ENCODE measurements around the gene SEC14L3.
A peak's percentile ranks its signal among the peaks of the same experiment; 100 is the strongest.

SEC14L3 gene

GRCh38 chr22:30422481-30423300 is 49.1 kb downstream of the SEC14L3 start (continued):
- TF ChIP-seq ZBTB17 (tag by site-specific recombination; IDR thresholded peaks at IDR 0.05) (peak; percentile 42; the same call in 1 of the 2 replicates), GLIS1 (tag by site-specific recombination; IDR thresholded peaks at IDR 0.05) (no peak), BCL11B (tag by site-specific recombination; IDR thresholded peaks at IDR 0.05; ENCODE audit: low read depth) (no peak)

- Histone ChIP-seq H3K9me3 (ENCODE audit: control insufficient read depth, insufficient read depth, low read depth, low read length) (no peaks in the 10 kb centered on the region), H3K4me3 (ENCODE audit: low read depth, low read length) (no peak overlapping the region), H3K27ac (ENCODE audit: extremely low read depth, low read depth, low read length) (peak overlapping the region; percentile 98), H3K36me3 (ENCODE audit: control insufficient read depth in 2 of 2, insufficient read depth in 1 of 2, low read length in 2 of 2) (peaks cover 0 to 40% of the 10 kb centered on the region in 2 experiments; a peak in 1 of 3 replicates), H3K4me1 (ENCODE audit: control insufficient read depth, insufficient read depth, low read length) (peaks cover 28% of the 10 kb centered on the region)
- CTCF ChIA-PET: interaction anchor here (0.7 to 7.6 kb wide), 11 partner anchors 9 to 341 kb away, joined by 3 to 71 read pairs (median 3); partner anchors contain the start of genes RNF215 and SEC14L2
- POLR2A ChIA-PET: interaction anchor here (0.7 to 6.0 kb wide), 6 partner anchors 10 to 31 kb away, joined by 3 to 86 read pairs (median 19); partner anchors contain the start of gene SEC14L2
- TF ChIP-seq BCL6B (tag by site-specific recombination; IDR thresholded peaks at IDR 0.05) (no peak), ZEB2 (tag by site-specific recombination; IDR thresholded peaks at IDR 0.05) (no peak), ZNF174 (tag by site-specific recombination; IDR thresholded peaks at IDR 0.05) (no peak), ZNF248 (tag by site-specific recombination; IDR thresholded peaks at IDR 0.05) (no peak), ZNF529 (tag by site-specific recombination; IDR thresholded peaks at IDR 0.05; ENCODE audit: insufficient replicate concordance) (no peak), ZNF629 (tag by site-specific recombination; IDR thresholded peaks at IDR 0.05) (no peak), GLIS2 (tag by site-specific recombination; IDR thresholded peaks at IDR 0.05) (no peak), ZNF354C (tag by site-specific recombination; IDR thresholded peaks at IDR 0.05; ENCODE audit: borderline replicate concordance, low read depth) (no peak), ZNF214 (tag by site-specific recombination; IDR thresholded peaks at IDR 0.05; ENCODE audit: borderline replicate concordance) (no peak), ZNF76 (tag by site-specific recombination; IDR thresholded peaks at IDR 0.05; ENCODE audit: borderline replicate concordance, low read depth) (no peak), ZNF660 (tag by site-specific recombination; IDR thresholded peaks at IDR 0.05) (no peak), ZNF670 (tag by site-specific recombination; IDR thresholded peaks at IDR 0.05; ENCODE audit: low read depth) (no peak), ZNF18 (tag by site-specific recombination; IDR thresholded peaks at IDR 0.05) (peak; percentile 61), BCL11B (tag by site-specific recombination; IDR thresholded peaks at IDR 0.05; ENCODE audit: low read depth) (no peak), TRIM28 (IDR thresholded peaks at IDR 0.05; ENCODE audit: borderline replicate concordance, low read length) (peak; percentile 25; the same call in 1 of the 2 replicates), ZNF501 (tag by site-specific recombination; IDR thresholded peaks at IDR 0.05) (no peak), ZNF530 (tag by site-specific recombination; IDR thresholded peaks at IDR 0.05; ENCODE audit: low read depth) (no peak), ZNF184 (tag by site-specific recombination; IDR thresholded peaks at IDR 0.05) (no peak), ZBTB20 (tag by site-specific recombination; IDR thresholded peaks at IDR 0.05) (no peak), ZNF623 (tag by site-specific recombination; IDR thresholded peaks at IDR 0.05) (no peak), ZNF10 (tag by site-specific recombination; IDR thresholded peaks at IDR 0.05) (no peak), KLF17 (tag by site-specific recombination; IDR thresholded peaks at IDR 0.05) (no peak), OSR2 (tag by site-specific recombination; IDR thresholded peaks at IDR 0.05) (peak; percentile 81), ZIC2 (tag by site-specific recombination; IDR thresholded peaks at IDR 0.05) (no peak), GLI2 (tag by site-specific recombination; IDR thresholded peaks at IDR 0.05; ENCODE audit: borderline replicate concordance, low read depth) (no peak), ZNF140 (tag by site-specific recombination; IDR thresholded peaks at IDR 0.05) (no peak), ZNF768 (tag by site-specific recombination; IDR thresholded peaks at IDR 0.05) (no peak), ZNF398 (tag by site-specific recombination; IDR thresholded peaks at IDR 0.05) (peak; percentile 59)
Observed at GRCh38 chr22:30421695-30422480, 49.9 kb downstream of the SEC14L3 start.
